Dermis microvascular lymphatic vessel endothelial cell (primary cell): Measurements from ENCODE around the gene PRIM2. TPM values are rescaled to one million over a fixed set of nuclear protein-coding genes. Genes with fewer than 3 reads are reported as not detected.
"Not testable (repeated sequence)": the region's sequence is repeated elsewhere in the genome, so short reads cannot be mapped to it uniquely, and the experiment has no call there.

Experiments used
- DNase-seq, 2 donors: peaks; one replicate each; pipeline versions ENCODE4 v3.0.0 to v3.0.0-alpha.2; 2010; ENCODE audit warnings: low read depth in 2 of 2
- total RNA-seq: library from RNA; depleted of rRNA; stranded (reverse); fragments of >200 nt; gene quantifications from 2 replicates; pipeline ENCODE4 v1.2.1, GENCODE V29; 2014

PRIM2 gene
- total RNA-seq, 1 donor from 2014 or later, result 17.1 TPM

DNA sequence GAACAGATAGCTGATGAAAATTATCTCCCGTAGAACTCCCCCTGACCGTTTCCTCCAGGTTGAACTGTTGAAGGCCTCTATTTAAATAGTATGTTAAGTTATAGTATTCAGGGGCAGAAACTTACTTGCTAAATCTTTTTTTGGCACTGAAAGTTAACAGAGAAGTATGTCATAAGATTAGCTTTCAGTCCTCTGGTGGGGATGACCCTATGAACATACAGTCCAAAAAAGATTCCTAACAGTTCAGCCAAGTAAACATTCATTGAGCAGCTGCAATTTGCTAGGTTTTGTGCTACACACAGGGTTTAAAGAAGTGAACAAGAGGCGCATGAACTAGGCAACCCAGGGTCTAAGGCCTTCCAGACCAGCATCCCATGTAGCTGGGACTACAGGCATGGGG is 264.2 kb downstream of the PRIM2 start:
- DNase-seq, result not testable (repeated sequence)

DNA sequence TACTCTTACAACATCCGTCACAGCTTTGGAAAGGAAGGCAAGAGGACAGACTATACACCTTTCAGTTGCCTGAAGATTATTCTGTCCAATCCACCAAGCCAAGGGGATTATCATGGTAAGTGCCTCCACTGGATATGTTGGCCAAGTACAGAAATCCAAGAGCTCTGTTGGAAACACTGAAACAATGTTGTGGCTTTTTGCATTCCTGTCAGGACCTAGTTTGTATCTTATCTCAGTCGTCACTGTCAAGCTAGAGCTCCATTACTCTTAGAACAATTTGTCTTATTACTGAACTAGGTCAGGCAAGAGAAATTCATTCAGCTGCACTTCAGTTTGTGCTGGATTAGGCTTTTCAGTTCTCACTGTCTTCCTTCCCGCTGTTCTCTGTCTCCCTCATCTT is 283.7 kb downstream of the PRIM2 start:
- not testable (repeated sequence) for DNase-seq

DNA sequence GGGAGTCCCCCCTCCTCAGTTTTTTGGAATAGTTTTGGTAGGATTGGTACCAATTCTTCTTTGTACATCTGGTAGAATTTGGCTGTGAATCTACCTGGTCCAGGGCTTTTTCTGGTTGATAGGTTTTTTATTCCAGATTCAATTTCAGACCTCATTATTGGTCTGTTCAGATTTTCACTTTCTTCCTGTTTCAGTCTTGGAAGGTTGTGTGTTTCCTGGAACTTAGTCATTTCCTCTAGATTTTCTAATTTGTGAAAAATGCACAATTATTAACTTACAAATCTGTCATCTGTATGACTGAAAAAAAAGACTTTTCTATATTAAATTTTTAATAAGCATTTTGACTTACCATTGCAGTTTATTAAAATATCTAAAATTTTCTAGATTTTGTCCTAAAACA is 287.9 kb downstream of the PRIM2 start:
- peak in 1 of 2 donors; percentile 18 for DNase-seq

DNA sequence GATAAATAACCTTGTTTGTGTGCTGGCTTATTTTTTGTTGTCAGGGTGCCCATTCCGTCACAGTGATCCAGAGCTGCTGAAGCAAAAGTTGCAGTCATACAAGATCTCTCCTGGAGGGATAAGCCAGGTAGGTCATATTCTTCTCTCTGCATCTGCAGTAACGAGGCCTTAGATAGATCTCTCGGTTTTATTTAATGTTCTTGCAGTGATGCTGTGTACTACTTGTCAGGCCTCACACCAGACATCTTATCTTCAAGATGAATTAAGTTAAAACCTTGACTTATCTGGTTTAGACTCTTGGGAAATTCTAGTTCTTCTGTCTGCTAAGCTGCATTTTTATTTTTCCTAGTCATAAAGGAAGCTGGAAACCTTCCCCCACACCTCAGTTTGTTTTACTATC is 288.9 kb downstream of the PRIM2 start:
- not testable (repeated sequence) for DNase-seq

DNA sequence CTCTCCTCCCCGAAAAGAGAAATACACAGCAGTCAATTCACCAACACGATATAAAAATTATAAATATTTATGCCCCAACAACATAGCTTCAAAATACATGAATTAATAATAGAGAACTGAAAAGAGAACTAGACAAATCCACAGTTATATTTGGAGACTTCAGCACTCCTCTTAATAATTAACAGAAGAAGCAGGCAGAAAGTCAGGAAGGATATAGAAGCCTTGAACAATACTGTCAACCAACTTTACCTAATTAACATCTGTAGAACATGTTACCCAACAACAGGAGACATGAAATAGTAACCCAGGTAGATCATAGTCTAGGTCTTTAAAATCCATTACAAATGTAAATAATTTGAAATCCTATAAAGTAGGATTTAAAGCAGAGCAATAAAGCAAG is 293.2 kb downstream of the PRIM2 start:
- not testable (repeated sequence) for DNase-seq

DNA sequence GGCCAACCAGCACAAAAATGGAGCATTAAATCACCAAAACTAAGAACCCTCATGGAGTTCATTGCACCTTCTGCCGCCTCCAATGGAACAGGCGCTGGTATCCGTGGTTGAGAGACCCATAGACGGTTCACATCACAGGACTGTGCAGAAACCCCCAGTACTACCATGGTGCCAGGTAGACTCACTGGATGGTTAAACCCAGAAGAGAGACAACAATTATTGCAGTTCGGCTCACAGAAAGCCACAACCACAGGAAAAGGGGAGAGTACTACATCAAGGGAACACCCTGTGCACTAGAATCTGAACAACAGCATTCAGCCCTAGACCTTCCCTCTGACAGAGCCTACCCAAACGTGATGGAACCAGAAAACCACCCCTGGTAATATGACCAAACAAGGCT is 301.5 kb downstream of the PRIM2 start:
- not testable (repeated sequence) for DNase-seq

DNA sequence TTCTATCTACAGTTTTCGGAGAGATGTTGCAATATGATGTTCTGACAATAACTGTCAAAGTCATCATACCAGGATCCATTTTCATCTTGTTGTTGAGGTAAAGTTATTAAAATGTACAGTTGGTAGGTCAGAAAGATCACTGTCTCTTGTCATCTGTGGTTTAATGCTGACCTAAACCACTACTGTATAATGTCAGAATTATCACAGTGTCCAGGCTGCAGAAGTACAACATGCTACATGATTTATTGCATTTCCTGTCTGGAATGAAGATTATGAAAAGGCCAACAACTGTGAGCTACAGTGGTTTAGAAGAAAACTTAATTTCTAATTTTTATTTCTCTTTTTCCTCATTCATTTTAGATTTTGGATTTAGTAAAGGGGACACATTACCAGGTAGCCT is 314.3 kb downstream of the PRIM2 start:
- DNase-seq, result not testable (repeated sequence)

DNA sequence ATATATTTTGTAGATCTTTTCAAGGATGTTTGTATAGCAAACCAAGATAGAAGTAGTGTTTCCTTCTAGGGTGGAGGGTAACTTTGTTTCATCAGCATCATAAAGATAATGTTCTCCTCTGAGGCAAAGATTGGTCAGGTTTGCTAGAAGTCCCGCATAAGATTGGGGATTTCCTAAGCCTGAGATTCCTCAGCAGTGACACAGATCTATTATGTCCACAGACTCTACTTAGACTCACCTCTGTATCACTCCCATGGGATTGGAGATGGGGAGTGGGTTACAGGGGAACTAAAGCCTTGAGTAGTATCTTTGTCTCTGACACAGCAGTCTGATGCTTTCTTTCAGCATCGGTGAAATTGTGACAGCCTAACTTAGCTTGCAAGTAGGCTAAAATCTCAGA is 341.1 kb downstream of the PRIM2 start:
- not testable (repeated sequence) for DNase-seq

DNA sequence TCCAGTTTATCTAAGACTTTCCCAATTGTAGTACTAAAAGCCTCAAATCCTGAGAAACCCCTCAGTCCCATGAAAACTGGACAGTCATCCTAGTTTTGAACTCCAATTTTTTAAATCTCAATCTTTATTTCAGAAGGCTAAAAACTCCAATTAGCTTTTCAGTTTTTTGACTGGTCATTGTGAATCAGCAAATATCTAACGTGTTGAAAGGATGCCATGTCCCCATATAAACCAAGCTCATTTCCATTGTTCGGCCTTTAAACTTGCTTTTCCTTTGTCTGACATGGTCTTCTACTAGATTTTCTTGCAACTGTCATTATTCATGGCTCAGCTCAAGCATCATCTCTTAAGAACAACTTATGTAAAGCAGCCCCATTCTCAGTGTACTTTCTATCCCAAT is 342.4 kb downstream of the PRIM2 start:
- DNase-seq, result not testable (repeated sequence)

DNA sequence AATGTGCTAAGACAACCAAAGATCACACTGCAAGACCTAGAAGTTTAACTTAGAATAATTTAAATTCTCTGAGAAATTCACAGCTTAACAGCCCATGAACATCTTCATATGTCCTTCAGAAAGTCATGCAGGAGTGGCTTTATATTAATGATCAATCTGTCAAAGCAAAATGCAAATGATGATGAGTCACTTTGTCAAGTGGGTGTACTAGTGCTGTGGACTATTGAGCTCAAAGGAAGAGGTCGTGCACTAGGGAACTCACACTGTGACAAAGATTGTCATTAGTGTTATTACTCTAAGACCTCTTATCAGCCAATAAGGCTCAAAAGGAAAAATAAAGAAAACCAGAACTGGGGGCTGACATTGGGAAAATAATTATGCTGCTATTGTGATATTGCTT is 343.5 kb downstream of the PRIM2 start:
- DNase-seq, result not testable (repeated sequence)

DNA sequence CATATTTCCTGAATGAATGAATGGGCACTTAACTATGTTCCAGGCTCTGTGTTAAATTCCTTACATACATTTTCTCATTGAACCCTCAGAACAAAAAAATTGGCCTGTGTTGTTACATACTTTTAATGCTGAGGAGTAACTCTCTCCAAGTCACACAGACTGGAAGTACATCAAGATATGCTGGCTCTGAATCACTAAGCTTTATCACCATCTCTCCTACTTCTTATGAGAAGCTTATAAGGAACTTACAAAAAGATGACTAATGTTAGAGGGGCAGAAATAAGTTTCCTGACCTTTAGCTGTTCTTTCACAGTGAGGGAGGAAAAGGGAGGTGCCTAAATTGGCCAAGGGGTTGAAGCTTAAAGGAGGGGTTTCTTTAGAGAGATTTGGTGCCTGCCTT is 350.7 kb downstream of the PRIM2 start:
- DNase-seq, result not testable (repeated sequence)

DNA sequence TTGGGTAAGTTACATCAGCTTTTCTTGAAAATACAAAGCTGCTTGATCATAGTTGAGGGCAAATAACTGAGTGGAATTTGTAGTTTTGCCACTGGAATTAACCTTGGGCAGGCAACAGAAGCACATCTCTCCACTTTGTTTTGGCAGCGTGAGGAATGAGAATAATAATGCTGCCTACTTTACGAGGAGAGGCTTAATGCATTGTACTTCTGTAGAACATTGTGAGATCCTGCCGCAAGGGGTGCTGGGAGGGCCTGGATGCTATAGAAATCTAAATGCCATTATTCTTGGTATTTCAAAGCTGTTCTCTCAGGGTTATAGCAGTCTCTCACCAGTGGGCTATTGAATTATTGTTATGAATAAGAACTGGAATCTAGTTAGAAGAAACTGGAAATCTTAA is 353.8 kb downstream of the PRIM2 start:
- not testable (repeated sequence) for DNase-seq

DNA sequence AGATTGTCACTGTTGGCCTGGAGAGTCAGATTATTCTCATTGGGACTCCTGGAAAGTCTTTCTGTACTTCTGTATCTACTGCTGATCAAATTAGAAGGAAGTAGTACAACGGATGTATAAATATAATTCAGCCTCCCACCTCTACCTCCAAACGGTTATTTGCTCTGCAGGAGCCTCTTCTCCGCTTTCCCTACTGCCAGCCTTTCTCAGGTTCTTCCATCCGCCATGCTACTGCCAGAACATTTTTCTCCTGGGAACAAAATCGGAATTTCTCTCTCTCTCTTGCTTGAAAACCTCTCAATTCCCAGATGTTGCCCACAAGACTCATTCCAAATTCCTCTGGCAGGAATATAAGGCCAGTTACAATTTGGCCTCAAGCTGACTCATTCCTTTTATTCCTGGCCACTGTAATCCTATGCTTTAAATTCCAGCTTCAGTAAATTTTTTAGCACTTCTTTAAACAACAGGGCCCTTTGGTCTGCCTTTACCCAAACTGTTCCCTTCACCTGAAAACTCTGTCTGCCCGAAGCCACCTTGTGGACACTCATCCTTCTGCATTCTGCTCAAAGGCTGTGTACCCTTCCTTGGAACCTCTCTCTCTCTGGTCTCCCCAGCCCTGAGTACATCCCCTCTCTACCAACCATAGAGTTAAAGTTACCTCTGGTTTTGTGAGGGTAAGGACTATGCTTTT is 354.7 kb downstream of the PRIM2 start:
- DNase-seq, result peak; percentile 1

DNA sequence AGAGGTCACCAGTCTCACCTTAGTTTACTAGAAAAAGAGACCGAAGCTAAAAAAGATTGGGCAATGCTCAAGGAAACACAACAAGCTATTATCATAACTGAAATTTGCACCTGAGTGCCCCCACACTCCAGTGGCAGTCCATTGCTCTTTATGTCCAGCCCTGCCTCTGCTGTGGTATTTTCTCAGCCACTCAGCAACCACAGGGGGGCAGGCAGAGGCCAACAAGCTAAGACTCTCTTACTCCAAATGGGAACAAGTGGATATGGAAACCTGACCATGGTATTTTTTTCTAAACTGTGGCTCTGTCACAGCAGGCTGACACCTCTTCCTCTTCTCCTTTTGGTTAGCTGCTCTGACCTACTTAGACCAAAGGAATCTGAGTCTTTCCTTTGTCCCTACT is 355.9 kb downstream of the PRIM2 start:
- DNase-seq, result not testable (repeated sequence)

DNA sequence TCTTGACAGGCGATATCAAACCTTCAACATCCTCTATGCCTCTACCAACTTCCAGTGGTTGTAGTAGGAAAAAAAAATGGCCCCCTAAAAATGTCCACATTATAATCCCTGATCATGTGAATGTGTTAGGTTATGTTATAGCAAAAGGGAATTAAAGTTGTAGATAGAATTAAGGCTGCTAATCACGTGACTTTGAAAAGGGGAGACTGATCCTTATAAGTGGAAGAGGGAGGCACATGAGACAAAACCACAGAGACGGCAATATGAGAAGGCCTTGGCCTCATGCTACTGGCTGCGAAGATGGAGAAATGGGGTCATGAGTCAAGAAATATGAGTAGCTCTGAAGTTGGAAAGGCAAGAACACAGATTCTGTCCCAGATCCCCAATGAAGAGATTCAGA is 358.0 kb downstream of the PRIM2 start:
- DNase-seq, result not testable (repeated sequence)

DNA sequence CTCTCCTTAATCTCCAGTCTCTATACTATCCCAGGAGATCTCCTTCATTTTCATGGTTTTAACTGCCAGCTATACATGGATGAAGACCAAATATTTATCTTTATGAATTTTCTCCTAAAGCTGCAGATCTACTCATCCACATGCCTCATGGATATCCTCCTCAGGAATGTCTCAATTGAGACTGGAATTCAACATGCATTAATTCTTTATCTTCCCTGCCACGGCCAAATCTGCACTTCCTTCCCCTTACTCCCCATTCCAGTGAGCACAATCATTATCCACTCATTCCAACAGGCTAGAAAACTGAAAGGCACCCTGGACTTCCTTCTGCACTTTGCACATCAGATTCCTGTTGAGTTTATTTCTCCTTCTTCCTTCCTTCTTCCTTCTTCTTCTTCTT is 379.0 kb downstream of the PRIM2 start:
- not testable (repeated sequence) for DNase-seq

Other genes with a start within 250 kb of the PRIM2 start
- gene ZNF451, start 227.4 kb upstream of the PRIM2 start, total RNA-seq, result 39.3 and 45.4 TPM in 2 replicates
- gene BAG2, start 145.3 kb upstream of the PRIM2 start, total RNA-seq, result 0.38 and 0.90 TPM in 2 replicates
- gene RAB23, start 95.3 kb upstream of the PRIM2 start, total RNA-seq, result 4.2 and 5.1 TPM in 2 replicates